ENCODE results near the gene TBC1D10A.

Gene TBC1D10A

DNA sequence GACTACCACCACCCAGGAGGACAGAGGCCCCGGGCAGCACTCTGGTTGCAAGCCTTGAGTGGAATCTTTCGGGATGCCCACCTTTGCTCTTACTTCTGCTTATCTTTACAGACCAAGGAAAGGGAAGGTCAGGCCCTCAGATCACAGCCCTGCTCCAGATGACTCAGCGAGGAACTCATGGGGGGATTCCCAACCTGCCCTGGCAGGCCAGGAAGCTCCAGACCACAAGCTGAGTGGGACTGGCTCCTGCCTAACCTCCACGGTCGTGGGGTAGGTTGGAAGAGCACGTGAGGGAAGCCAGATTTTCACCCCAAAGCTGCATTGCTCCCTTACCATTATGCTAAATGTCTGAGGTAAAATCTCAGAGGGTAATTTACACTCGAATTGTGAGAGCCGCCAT lies 11.8 kb downstream of the TBC1D10A start:
- Histone ChIP-seq H3K36me3 (ENCODE audit: control insufficient read depth, insufficient read depth, low read length) (no peaks in the 10 kb centered on the region), H3K4me2 (ENCODE audit: low read length) (no peak overlapping the region), H3K9me3 (ENCODE audit: control insufficient read depth, low read length) (no peaks in the 10 kb centered on the region), H3K4me1 (peaks cover 42% of the 10 kb centered on the region), H3K27ac (no peak overlapping the region), H2AFZ (no peak overlapping the region), H3K79me2 (peaks cover 21% of the 10 kb centered on the region), H3K9ac (no peak overlapping the region), H3K27me3 (ENCODE audit: control insufficient read depth, insufficient read depth, low read length) (no peaks in the 10 kb centered on the region), H3K4me3 (ENCODE audit: low read depth, low read length) (no peak overlapping the region)
- TF ChIP-seq, protein P1, sequence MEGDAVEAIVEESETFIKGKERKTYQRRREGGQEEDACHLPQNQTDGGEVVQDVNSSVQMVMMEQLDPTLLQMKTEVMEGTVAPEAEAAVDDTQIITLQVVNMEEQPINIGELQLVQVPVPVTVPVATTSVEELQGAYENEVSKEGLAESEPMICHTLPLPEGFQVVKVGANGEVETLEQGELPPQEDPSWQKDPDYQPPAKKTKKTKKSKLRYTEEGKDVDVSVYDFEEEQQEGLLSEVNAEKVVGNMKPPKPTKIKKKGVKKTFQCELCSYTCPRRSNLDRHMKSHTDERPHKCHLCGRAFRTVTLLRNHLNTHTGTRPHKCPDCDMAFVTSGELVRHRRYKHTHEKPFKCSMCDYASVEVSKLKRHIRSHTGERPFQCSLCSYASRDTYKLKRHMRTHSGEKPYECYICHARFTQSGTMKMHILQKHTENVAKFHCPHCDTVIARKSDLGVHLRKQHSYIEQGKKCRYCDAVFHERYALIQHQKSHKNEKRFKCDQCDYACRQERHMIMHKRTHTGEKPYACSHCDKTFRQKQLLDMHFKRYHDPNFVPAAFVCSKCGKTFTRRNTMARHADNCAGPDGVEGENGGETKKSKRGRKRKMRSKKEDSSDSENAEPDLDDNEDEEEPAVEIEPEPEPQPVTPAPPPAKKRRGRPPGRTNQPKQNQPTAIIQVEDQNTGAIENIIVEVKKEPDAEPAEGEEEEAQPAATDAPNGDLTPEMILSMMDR (IDR thresholded peaks at IDR 0.05) = no peak

DNA sequence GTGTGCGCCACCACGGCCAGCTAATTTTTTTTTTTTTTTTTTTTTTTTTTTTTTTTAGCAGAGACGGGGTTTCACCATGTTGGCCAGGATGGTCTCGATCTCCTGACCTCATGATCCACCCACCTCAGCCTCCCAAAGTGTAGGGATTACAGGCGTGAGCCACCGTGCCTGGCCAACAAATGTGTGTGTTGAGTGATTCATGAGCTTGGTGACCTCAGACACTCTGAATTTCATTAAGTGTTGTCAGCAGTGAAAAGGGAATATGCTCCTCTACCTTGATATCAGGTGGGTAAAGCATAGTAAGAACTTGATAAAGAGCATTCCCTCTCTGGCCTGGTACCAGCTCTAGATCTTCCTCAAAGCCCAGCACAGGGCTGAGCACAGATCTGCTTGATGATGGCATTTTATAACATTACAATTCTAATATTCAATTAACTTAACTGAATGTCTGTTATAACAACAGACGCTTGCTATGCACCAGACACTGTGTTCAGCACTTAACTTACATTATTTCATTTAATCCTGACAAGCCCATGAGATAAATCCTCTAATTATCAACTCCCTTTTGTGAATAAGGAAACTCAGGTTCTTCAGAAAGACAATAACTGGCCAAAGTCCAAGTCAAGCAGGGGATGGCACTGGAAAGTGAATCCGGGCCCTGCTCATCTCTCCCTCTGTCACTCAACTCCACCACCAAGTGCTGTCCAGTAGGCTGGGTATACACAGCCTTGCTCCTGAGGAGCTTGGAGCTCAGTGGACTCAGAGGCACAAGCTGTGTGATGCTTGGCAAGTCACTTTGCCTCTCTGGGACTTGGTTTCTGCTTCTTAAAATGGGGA lies 13.0 kb downstream of the TBC1D10A start:
- H3K4me3 ChIP-seq (ENCODE audit: low read depth, low read length) = no peak overlapping the region
- H3K4me2 ChIP-seq (ENCODE audit: low read length) = no peak overlapping the region

DNA sequence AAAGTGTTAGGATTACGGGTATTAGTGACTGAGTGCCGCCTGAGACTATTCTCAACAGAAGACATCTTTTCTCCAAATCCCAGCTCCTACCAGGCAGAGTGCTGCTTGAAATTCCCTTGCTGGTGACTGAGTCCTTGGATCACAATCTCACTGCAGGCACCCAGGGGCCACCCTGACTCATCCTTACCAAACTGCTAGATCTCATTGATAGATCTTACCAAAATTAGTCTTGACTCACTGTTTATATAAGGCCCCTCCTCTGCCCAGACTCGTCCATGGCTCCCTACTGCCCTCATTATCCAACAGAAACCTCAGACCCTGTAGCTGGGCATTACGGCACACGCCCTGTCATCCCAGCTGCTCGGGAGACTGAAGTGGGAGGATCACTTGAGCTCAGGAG lies 14.7 kb downstream of the TBC1D10A start:
- H3K36me3 ChIP-seq (ENCODE audit: control insufficient read depth, insufficient read depth, low read length) = no peaks in the 10 kb centered on the region
- no peaks in the 10 kb centered on the region for H3K9me3 ChIP-seq (ENCODE audit: control insufficient read depth, low read length)
- no peak overlapping the region for H2AFZ ChIP-seq
- H3K27me3 ChIP-seq (ENCODE audit: control insufficient read depth, insufficient read depth, low read length) = no peaks in the 10 kb centered on the region
- peaks cover 30% of the 10 kb centered on the region for H3K79me2 ChIP-seq
- TF ChIP-seq, protein P1 (IDR thresholded peaks at IDR 0.05) = no peak
- no peak overlapping the region for H3K9ac ChIP-seq
- no peak overlapping the region for H3K4me2 ChIP-seq (ENCODE audit: low read length)
- peak overlapping the region; percentile 78 for H3K27ac ChIP-seq
- H3K4me3 ChIP-seq (ENCODE audit: low read depth, low read length) = no peak overlapping the region
- H3K4me1 ChIP-seq = peaks cover 52% of the 10 kb centered on the region

More for the DNA sequence above, 13.0 kb downstream of the TBC1D10A start:
- Histone ChIP-seq H3K36me3 (ENCODE audit: control insufficient read depth, insufficient read depth, low read length) (no peaks in the 10 kb centered on the region), H3K27me3 (ENCODE audit: control insufficient read depth, insufficient read depth, low read length) (no peaks in the 10 kb centered on the region), H3K4me1 (peaks cover 43% of the 10 kb centered on the region), H2AFZ (no peak overlapping the region), H3K27ac (peak overlapping the region; percentile 32), H3K79me2 (peaks cover 28% of the 10 kb centered on the region), H3K9me3 (ENCODE audit: control insufficient read depth, low read length) (no peaks in the 10 kb centered on the region), H3K9ac (no peak overlapping the region)
- TF ChIP-seq, protein P1 (IDR thresholded peaks at IDR 0.05) = no peak

DNA sequence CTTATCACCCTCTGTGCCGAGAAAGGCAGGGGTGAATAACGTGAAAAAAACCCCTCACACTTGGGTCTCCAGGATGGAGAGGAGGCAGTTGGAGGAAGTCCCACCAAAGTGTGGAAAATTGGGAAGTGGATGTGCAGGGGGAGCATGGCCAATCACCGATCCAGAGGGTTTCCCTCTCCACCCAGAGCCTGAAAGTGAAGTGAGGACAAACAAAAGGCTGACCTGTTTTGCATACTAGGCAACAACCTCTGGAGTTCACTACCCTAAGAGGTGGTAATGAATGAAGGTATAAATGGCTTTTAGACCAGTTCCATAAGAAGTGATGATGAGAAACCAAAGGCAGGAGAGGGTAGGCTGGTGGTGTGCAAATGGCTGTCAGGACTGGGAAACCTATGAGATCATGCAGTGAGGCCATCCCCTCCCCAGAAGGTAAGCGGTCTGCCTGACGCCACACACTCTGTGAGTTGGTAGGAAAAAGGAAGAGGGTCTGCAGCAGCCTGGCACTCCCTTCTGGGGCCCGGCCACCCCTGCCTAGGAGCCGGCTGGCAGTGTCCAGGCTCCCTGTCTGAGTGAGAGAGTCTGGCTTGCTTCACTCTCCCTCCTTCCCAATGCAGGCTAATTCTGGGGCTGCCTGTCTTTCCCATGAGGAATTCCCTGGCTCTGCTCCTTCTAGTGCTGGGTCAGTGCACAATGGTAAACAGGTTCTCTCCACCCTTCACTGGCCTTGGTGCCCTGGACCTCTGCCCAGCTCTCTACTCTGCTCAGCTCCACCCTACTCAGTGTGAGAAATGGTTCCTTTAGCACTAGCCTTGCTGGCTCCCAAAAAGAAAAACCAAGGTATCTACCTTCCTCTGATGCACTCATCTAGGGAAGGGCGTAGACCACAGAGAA lies 15.6 kb downstream of the TBC1D10A start:
- H3K36me3 ChIP-seq (ENCODE audit: control insufficient read depth, insufficient read depth, low read length) = no peaks in the 10 kb centered on the region
- no peak overlapping the region for H2AFZ ChIP-seq
- H3K27me3 ChIP-seq (ENCODE audit: control insufficient read depth, insufficient read depth, low read length) = no peaks in the 10 kb centered on the region
- H3K9ac ChIP-seq = peak overlapping the region; percentile 6
- peaks cover 61% of the 10 kb centered on the region for H3K4me1 ChIP-seq
- TF ChIP-seq, protein P1 (IDR thresholded peaks at IDR 0.05) = no peak
- peak overlapping the region; percentile 27 for H3K4me3 ChIP-seq (ENCODE audit: low read depth, low read length)
- H3K4me2 ChIP-seq (ENCODE audit: low read length) = peak overlapping the region; percentile 76
- H3K27ac ChIP-seq = peak overlapping the region; percentile 78
- peaks cover 31% of the 10 kb centered on the region for H3K79me2 ChIP-seq
- H3K9me3 ChIP-seq (ENCODE audit: control insufficient read depth, low read length) = no peaks in the 10 kb centered on the region

Measured in parathyroid adenoma (tissue), 2 donors.